GM12878 (cell line): ENCODE results near the gene KCNJ16. TPM values are rescaled to one million over a fixed set of nuclear protein-coding genes. Genes with fewer than 3 reads are reported as not detected.
A peak's percentile ranks its signal among the peaks of the same experiment; 100 is the strongest.

Experiments
- ATAC-seq: fragments of 200-7000 bp; cut with Tn5 transposase; 3 replicates; pipeline ENCODE4 v1.9.1; 2020; ENCODE audit warnings: mild to moderate bottlenecking, moderate library complexity
- BruUV-seq: library from RNA; stranded (reverse); fragments of 400-500 nt; replicated peaks from 2 replicates; lab custom pipeline; 2021; lab: Mats Ljungman, UMichigan
- CTCF ChIA-PET: fragments of 300-600 bp; sonication (Branson Sonifier 250); formaldehyde crosslinking; extraction: SDS; loops from one replicate; lab custom pipeline; 2021; ENCODE audit warnings: inconsistent platforms; lab: Yijun Ruan, JAX
- POLR2A ChIA-PET: fragments of 350-600 bp; formaldehyde crosslinking; extraction: SDS; loops from one replicate; lab custom pipeline; 2021; ENCODE audit warnings: inconsistent platforms; lab: Charles Lee
- RAD21 ChIA-PET: fragments of 300-600 bp; sonication (Branson Sonifier 250); formaldehyde crosslinking; loops from one replicate; lab custom pipeline; 2023; ENCODE audit warnings: antibody characterized with exemption; ENCODE audit not compliant: unreplicated experiment; lab: Charles Lee
- SMC1A ChIA-PET: fragments of 300-600 bp; sonication (Branson Sonifier 250); formaldehyde crosslinking; loops from one replicate; lab custom pipeline; 2023; ENCODE audit not compliant: unreplicated experiment, uncharacterized antibody; lab: Charles Lee
- DNase-seq: peaks from one replicate; pipeline ENCODE4 v3.0.0-alpha.2; 2011; ENCODE audit warnings: low read depth, low spot score
- FAIRE-seq: peaks from 3 replicates; lab custom pipeline; 2011; peaks lifted over from hg19 to GRCh38; lab: Jason Lieb, UNC
- H2AFZ ChIP-seq: 2 replicates; pipeline ENCODE4 v1.6.0; 2011; ENCODE audit warnings: low read depth, low read length, control low read depth; ENCODE audit not compliant: control insufficient read depth
- H3K27ac ChIP-seq: 2 replicates; pipeline ENCODE4 v1.5.1; 2011; ENCODE audit warnings: control low read depth; ENCODE audit not compliant: control insufficient read depth, insufficient read depth
- H3K27me3 ChIP-seq, 2 experiments: replicated peaks in 1 of 2; 2 replicates each; pipeline versions ENCODE4 v1.6.0 to v1.6.1; 2011; ENCODE audit warnings: low read length in 1 of 2; ENCODE audit not compliant: control insufficient read depth in 2 of 2, insufficient read depth in 2 of 2
- H3K36me3 ChIP-seq, 2 experiments: 2 replicates each; pipeline ENCODE4 v1.5.1; 2011; ENCODE audit warnings: low read length in 1 of 2; ENCODE audit not compliant: control insufficient read depth in 2 of 2, insufficient read depth in 2 of 2
- H3K4me1 ChIP-seq: 2 replicates; pipeline ENCODE4 v1.6.1; 2011; ENCODE audit warnings: mild to moderate bottlenecking, low read length, moderate library complexity, mixed read lengths; ENCODE audit not compliant: control insufficient read depth, insufficient read depth
- H3K4me2 ChIP-seq: 2 replicates; pipeline ENCODE4 v1.6.0; 2011; ENCODE audit warnings: control low read depth; ENCODE audit not compliant: control insufficient read depth, insufficient read depth
- H3K4me3 ChIP-seq: fragments of 200-600 bp; sonication (generic); 2 replicates; pipeline ENCODE4 v1.5.1; 2016
- H3K79me2 ChIP-seq: 2 replicates; pipeline ENCODE4 v1.6.0; 2011; ENCODE audit warnings: low read length; ENCODE audit not compliant: control insufficient read depth, insufficient read depth
- H3K9ac ChIP-seq: 2 replicates; pipeline ENCODE4 v1.8.0; 2011; ENCODE audit warnings: low read length, control low read depth, mixed read lengths; ENCODE audit not compliant: control insufficient read depth, insufficient read depth
- H3K9me3 ChIP-seq: replicated peaks from 3 replicates; pipeline ENCODE4 v1.5.1; 2011; ENCODE audit warnings: mild to moderate bottlenecking, low read length; ENCODE audit not compliant: control insufficient read depth, insufficient read depth
- H4K20me1 ChIP-seq: 2 replicates; pipeline ENCODE4 v1.6.0; 2011; ENCODE audit not compliant: control insufficient read depth, insufficient read depth
- BHLHE40 ChIP-seq, 2 experiments: fragments of 450-650 bp in 1 of 2; IDR thresholded peaks; 2 replicates each; pipeline ENCODE4 v1.6.1; 2011 to 2017; ENCODE audit warnings: low read depth in 2 of 2, borderline replicate concordance in 1 of 2, improper control_type of control experiment in 1 of 2, low read length in 1 of 2, mild to moderate bottlenecking in 1 of 2
- DPF2 ChIP-seq: fragments of 450-650 bp; IDR thresholded peaks from 2 replicates; pipeline ENCODE4 v1.6.1; 2017; ENCODE audit warnings: mild to moderate bottlenecking
- EZH2 ChIP-seq: IDR thresholded peaks from 2 replicates; pipeline ENCODE4 v1.6.1; 2012; ENCODE audit warnings: low read depth, mild to moderate bottlenecking, control low read depth, inconsistent platforms, low read length, borderline replicate concordance; ENCODE audit not compliant: control insufficient read depth
- HDAC6 ChIP-seq: fragments of 200-600 bp; sonication (generic); IDR thresholded peaks from one replicate; pipeline ENCODE4 v1.8.0; 2017; ENCODE audit warnings: antibody characterized with exemption; ENCODE audit not compliant: unreplicated experiment
- JUNB ChIP-seq: IDR thresholded peaks from 2 replicates; pipeline ENCODE4 v1.6.1; 2016; ENCODE audit warnings: antibody characterized with exemption, mild to moderate bottlenecking
- MYB ChIP-seq: fragments of 150-350 bp; IDR thresholded peaks from 2 replicates; pipeline ENCODE4 v1.6.1; 2014; ENCODE audit warnings: mild to moderate bottlenecking, low read depth, low read length, borderline replicate concordance
- MYC ChIP-seq: IDR thresholded peaks from 2 replicates; pipeline ENCODE4 v1.6.1; 2011; ENCODE audit warnings: mild to moderate bottlenecking, low read length, moderate library complexity, inconsistent platforms; ENCODE audit not compliant: insufficient read depth, insufficient replicate concordance, insufficient read length, severe bottlenecking
- RAD21 ChIP-seq: IDR thresholded peaks from 2 replicates; pipeline ENCODE4 v1.6.1; 2011; ENCODE audit warnings: mild to moderate bottlenecking, low read depth, low read length, moderate library complexity; ENCODE audit not compliant: insufficient read depth
- SIX5 ChIP-seq: IDR thresholded peaks from 2 replicates; pipeline ENCODE4 v1.6.1; 2011; ENCODE audit warnings: mild to moderate bottlenecking, low read depth, low read length, moderate library complexity; ENCODE audit not compliant: severe bottlenecking
- SMAD1 ChIP-seq: fragments of 450-650 bp; IDR thresholded peaks from 2 replicates; pipeline ENCODE4 v1.6.1; 2018; ENCODE audit warnings: mild to moderate bottlenecking, low read depth; ENCODE audit not compliant: partially characterized antibody
- SMARCA5 ChIP-seq: fragments of 450-650 bp; IDR thresholded peaks from 2 replicates; pipeline ENCODE4 v1.6.1; 2017; ENCODE audit warnings: mild to moderate bottlenecking
- ZZZ3 ChIP-seq: IDR thresholded peaks from 2 replicates; pipeline ENCODE4 v1.6.1; 2011; ENCODE audit warnings: low read depth; ENCODE audit not compliant: control insufficient read depth, insufficient read length
- WGBS: methylation state at CpG from one replicate; pipeline ENCODE4 v1.1.6; 2016; ENCODE audit warnings: low lambda C conversion rate; ENCODE audit not compliant: insufficient replicate concordance, insufficient coverage; ENCODE audit errors: missing lambda C conversion rate; 5-methylcytosine and 5-hydroxymethylcytosine counted together
- in situ Hi-C: fragments of 300-500 bp; cut with MboI; formaldehyde crosslinking; loops from 9 replicates; pipeline ENCODE4 v1.14.3; 2018; ENCODE audit warnings: mixed read lengths
- intact Hi-C: fragments of 100-400 bp; cut with micrococcal nuclease; formaldehyde crosslinking; loops from one replicate; pipeline ENCODE4 v1.14.2; 2022; ENCODE audit not compliant: unreplicated experiment
- polyA plus RNA-seq, 11 experiments: library from polyadenylated mRNA; depleted of rRNA in 4 of 11; unstranded in 6 of 11; stranded (reverse) in 5 of 11; fragments of >200 nt; fragmentation: Nextera tagmentation in 4 of 11; fragmentation: Illumina TruSeq in 1 of 11; extraction: Ambion mirVana in 4 of 11; extraction: Trizol in 1 of 11; gene quantifications; 1 replicate in 1 of 11; 2 replicates in 10 of 11; pipeline versions ENCODE4 v1.2.1 to v1.2.3, GENCODE V29; 2011 to 2016; ENCODE audit warnings: inconsistent platforms in 2 of 11, missing spikeins in 2 of 11, low read depth in 1 of 11
- total RNA-seq, 4 experiments: library from RNA; depleted of rRNA in 3 of 4; stranded (reverse); fragments of >200 nt in 3 of 4; fragmentation: Illumina TruSeq in 1 of 4; extraction: Trizol in 1 of 4; gene quantifications; 2 replicates each; pipeline versions ENCODE4 v1.2.1 to v1.2.3, GENCODE V29; 2013 to 2021
- TF ChIP-seq, protein P1 (sequence below), 3 experiments: IDR thresholded peaks in 2 of 3; conservative IDR thresholded peaks in 1 of 3; 2 replicates each; pipeline ENCODE4 v1.5.1; 2011; ENCODE audit warnings: low read depth in 3 of 3, low read length in 3 of 3, mild to moderate bottlenecking in 3 of 3, control low read depth in 2 of 3, moderate library complexity in 2 of 3, inconsistent platforms in 1 of 3, mixed read lengths in 1 of 3; ENCODE audit not compliant: control insufficient read depth in 2 of 3, insufficient read depth in 1 of 3; ENCODE audit errors: extremely low read depth in 1 of 3
- TF ChIP-seq, protein P2 (sequence below): fragments of 450-650 bp; IDR thresholded peaks from 2 replicates; pipeline ENCODE4 v1.6.1; 2017; ENCODE audit warnings: low read depth, mild to moderate bottlenecking, moderate library complexity
- TF ChIP-seq, protein P3 (sequence below): IDR thresholded peaks from 2 replicates; pipeline ENCODE4 v1.6.1; 2012; ENCODE audit warnings: low read depth, low read length, improper control_type of control experiment

The KCNJ16 gene
- total and polyA plus RNA-seq, 10 of the 15 experiments (the other 5 are each of a cell fraction or from before 2014, with no cell fraction given) = 0.08 to 0.24 (median 0.20) TPM; not detected in 7

DNA sequence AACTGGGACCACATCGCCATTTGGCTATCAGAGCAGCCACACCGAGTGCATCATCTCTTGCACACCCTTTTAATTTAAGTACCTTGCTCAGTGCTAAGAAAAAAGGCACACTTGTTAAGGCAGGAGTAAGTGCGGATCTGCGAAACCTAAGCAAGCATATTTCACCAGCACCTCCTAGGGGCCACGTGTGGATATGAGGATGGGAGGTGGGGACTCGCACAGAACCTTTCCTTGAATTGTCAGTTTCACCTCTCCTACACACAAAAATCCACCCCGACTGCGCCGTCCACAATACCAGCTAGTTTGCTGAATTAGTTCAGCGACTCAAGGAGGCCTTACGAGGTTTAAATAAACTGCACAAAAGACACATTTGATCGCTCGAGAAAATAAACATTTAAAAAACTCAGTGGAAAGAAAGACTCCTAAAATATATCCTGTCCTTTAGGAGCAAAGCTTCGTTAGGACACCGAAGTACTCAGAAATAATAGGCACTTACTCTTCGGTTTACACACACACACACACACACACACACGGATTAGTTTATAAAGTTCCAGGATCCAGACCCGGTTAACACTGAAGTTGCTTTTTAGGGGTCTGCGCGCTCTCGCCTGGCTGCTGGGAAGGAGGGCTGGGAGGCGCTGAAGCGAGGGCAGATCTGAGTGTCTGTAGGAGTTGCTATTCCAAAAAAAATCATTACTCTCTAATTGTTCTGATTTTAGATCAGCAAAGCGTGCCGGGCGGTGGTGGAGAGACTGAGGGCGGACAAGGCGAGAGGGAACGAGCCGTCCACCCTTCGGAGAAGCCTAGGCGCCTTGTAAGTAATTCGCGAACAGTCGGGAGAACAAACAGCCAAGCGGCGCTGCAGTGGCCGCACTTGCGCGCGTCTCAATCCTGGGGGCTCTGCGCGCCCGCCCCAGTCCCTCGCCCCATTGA is 93.3 kb downstream of the KCNJ16 start:
- peak; percentile 61 for ATAC-seq
- H3K4me2 ChIP-seq = peak overlapping the region; percentile 97
- H3K79me2 ChIP-seq = no peaks in the 10 kb centered on the region
- in situ Hi-C loops = no loop called here
- no TSS peak for BruUV-seq
- intact Hi-C loops = loop anchor here (2.0 to 5.0 kb wide), 3 partner anchors 40 to 384 kb away; no protein-coding TSS in a partner anchor
- no peaks in the 10 kb centered on the region for H3K9me3 ChIP-seq
- H3K27me3 ChIP-seq = peaks cover 0 to 10% of the 10 kb centered on the region in 2 experiments; a peak in 1 of 4 replicates
- no peak for DNase-seq
- peak overlapping the region; percentile 38 for H3K4me3 ChIP-seq
- peaks cover 8% of the 10 kb centered on the region for H3K4me1 ChIP-seq
- H2AFZ ChIP-seq = peak overlapping the region; percentile 59
- peak; percentile 80 for FAIRE-seq
- H3K27ac ChIP-seq = no peak overlapping the region
- H4K20me1 ChIP-seq = no peaks in the 10 kb centered on the region
- H3K9ac ChIP-seq = no peak overlapping the region; the same call in 1 of the 2 replicates
- RAD21 ChIA-PET = interaction anchor here (0.7 to 6.5 kb wide), 12 partner anchors 14 to 561 kb away, joined by 3 to 57 read pairs (median 3); no protein-coding TSS in a partner anchor
- POLR2A ChIA-PET = interaction anchor here (1.0 to 1.8 kb wide), 5 partner anchors 13 to 359 kb away, joined by 3 to 7 read pairs (median 4); no protein-coding TSS in a partner anchor
- no peaks in the 10 kb centered on the region for H3K36me3 ChIP-seq
- 15% methylated on average over 44 of the region's 45 CpGs for WGBS
- SMC1A ChIA-PET = interaction anchor here (0.6 to 3.6 kb wide), 19 partner anchors 10 to 600 kb away, joined by 3 to 19 read pairs (median 3); no protein-coding TSS in a partner anchor
- CTCF ChIA-PET = interaction anchor here (0.6 to 5.4 kb wide), 18 partner anchors 15 to 599 kb away, joined by 3 to 47 read pairs (median 3); no protein-coding TSS in a partner anchor
- TF ChIP-seq BHLHE40 (IDR thresholded peaks at IDR 0.05; ENCODE audit: borderline replicate concordance in 1 of 2, low read depth in 2 of 2, low read length in 1 of 2) = 0 out of 4 replicates have a peak, but pooled peaks of 1 of the 2 experiments have one; percentile 8
- no peak for TF ChIP-seq DPF2
- TF ChIP-seq, protein P1, sequence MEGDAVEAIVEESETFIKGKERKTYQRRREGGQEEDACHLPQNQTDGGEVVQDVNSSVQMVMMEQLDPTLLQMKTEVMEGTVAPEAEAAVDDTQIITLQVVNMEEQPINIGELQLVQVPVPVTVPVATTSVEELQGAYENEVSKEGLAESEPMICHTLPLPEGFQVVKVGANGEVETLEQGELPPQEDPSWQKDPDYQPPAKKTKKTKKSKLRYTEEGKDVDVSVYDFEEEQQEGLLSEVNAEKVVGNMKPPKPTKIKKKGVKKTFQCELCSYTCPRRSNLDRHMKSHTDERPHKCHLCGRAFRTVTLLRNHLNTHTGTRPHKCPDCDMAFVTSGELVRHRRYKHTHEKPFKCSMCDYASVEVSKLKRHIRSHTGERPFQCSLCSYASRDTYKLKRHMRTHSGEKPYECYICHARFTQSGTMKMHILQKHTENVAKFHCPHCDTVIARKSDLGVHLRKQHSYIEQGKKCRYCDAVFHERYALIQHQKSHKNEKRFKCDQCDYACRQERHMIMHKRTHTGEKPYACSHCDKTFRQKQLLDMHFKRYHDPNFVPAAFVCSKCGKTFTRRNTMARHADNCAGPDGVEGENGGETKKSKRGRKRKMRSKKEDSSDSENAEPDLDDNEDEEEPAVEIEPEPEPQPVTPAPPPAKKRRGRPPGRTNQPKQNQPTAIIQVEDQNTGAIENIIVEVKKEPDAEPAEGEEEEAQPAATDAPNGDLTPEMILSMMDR (IDR thresholded peaks at IDR 0.05 in 2 of 3, conservative IDR thresholded peaks at IDR 0.05 in 1 of 3; ENCODE audit: control insufficient read depth in 2 of 3, extremely low read depth in 1 of 3, insufficient read depth in 1 of 3, low read depth in 3 of 3, low read length in 3 of 3) = peak; percentile 45 to 56 (median 47)
- TF ChIP-seq ZZZ3 = no peak
- TF ChIP-seq SIX5 = no peak
- TF ChIP-seq HDAC6 = no peak
- TF ChIP-seq EZH2 = no peak
- TF ChIP-seq, protein P2, sequence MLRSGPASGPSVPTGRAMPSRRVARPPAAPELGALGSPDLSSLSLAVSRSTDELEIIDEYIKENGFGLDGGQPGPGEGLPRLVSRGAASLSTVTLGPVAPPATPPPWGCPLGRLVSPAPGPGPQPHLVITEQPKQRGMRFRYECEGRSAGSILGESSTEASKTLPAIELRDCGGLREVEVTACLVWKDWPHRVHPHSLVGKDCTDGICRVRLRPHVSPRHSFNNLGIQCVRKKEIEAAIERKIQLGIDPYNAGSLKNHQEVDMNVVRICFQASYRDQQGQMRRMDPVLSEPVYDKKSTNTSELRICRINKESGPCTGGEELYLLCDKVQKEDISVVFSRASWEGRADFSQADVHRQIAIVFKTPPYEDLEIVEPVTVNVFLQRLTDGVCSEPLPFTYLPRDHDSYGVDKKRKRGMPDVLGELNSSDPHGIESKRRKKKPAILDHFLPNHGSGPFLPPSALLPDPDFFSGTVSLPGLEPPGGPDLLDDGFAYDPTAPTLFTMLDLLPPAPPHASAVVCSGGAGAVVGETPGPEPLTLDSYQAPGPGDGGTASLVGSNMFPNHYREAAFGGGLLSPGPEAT = no peak
- TF ChIP-seq MYC = no peak
- no peak for TF ChIP-seq MYB
- TF ChIP-seq SMAD1 = no peak
- peak; percentile 67 for TF ChIP-seq RAD21
- peak; percentile 36; the same call in 1 of the 2 replicates for TF ChIP-seq SMARCA5
- TF ChIP-seq JUNB = no peak
- TF ChIP-seq, protein P3, sequence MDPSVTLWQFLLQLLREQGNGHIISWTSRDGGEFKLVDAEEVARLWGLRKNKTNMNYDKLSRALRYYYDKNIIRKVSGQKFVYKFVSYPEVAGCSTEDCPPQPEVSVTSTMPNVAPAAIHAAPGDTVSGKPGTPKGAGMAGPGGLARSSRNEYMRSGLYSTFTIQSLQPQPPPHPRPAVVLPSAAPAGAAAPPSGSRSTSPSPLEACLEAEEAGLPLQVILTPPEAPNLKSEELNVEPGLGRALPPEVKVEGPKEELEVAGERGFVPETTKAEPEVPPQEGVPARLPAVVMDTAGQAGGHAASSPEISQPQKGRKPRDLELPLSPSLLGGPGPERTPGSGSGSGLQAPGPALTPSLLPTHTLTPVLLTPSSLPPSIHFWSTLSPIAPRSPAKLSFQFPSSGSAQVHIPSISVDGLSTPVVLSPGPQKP = no peak
